Mucosa of stomach (tissue), 1 donor: ENCODE data around the gene EIF2A.
"Not testable (repeated sequence)": the region's sequence is repeated elsewhere in the genome, so short reads cannot be mapped to it uniquely, and the experiment has no call there.

ENCODE experiments used
- H3K27me3 ChIP-seq: one replicate; pipeline ENCODE4 v1.7.0; 2013; ENCODE audit warnings: mild to moderate bottlenecking, low read length; ENCODE audit not compliant: control insufficient read depth, insufficient read depth
- H3K36me3 ChIP-seq: one replicate; pipeline ENCODE4 v1.7.0; 2013; ENCODE audit warnings: low read length; ENCODE audit not compliant: control insufficient read depth, insufficient read depth
- H3K4me1 ChIP-seq: one replicate; pipeline ENCODE4 v1.7.0; 2013; ENCODE audit warnings: mild to moderate bottlenecking, low read length; ENCODE audit not compliant: control insufficient read depth, insufficient read depth
- H3K4me3 ChIP-seq: one replicate; pipeline ENCODE4 v1.7.0; 2013; ENCODE audit warnings: low read length
- H3K9ac ChIP-seq: one replicate; pipeline ENCODE4 v1.7.0; 2013; ENCODE audit warnings: mild to moderate bottlenecking, low read length, moderate library complexity
- H3K9me3 ChIP-seq: one replicate; pipeline ENCODE4 v1.7.0; 2013; ENCODE audit warnings: mild to moderate bottlenecking, low read length, moderate library complexity; ENCODE audit not compliant: control insufficient read depth
- donor health status: Pancreatic carcinoma.

The EIF2A gene

DNA sequence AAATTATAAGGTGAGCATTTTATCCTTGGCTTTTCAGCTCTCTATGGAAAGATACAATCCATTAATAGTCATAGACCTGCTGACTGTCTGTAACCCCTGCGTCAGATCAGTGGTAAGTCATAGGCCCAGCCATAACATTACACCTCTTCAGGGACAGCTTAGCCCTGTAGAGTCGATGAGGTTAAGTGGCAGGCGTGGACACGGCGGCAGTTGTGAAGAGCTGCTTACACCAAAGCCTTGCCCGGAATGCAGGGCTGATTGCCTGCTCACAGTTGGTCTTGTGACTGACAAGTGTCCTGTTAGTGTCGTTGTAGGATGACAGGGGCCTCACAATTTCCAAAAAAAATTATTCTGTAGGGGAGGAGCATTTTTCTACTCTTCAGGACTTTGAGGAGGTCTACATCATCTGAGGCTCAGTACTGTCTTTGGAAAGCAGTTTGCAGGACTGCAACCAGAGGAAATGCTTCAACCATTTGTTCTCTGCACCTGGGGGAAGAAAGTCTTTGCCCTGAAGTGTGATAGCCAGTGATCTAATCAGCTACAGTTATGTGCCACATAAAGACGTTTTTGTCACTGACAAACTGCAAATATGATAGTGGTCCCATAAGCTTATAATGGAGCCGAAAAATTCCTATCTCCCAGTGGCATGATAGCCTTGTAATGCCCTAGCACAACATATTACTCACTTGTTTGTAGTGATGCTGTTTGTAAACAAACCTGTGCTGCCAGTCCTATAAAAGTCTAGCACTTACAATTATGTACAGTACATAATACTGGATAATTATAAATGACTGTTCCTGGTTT lies 41.6 kb downstream of the EIF2A start:
- no peak overlapping the region for H3K9ac ChIP-seq
- H3K4me3 ChIP-seq: no peak overlapping the region
- H3K36me3 ChIP-seq: no peaks in the 10 kb centered on the region
- no peaks in the 10 kb centered on the region for H3K27me3 ChIP-seq
- H3K4me1 ChIP-seq: peaks cover 7% of the 10 kb centered on the region
- no peaks in the 10 kb centered on the region for H3K9me3 ChIP-seq

DNA sequence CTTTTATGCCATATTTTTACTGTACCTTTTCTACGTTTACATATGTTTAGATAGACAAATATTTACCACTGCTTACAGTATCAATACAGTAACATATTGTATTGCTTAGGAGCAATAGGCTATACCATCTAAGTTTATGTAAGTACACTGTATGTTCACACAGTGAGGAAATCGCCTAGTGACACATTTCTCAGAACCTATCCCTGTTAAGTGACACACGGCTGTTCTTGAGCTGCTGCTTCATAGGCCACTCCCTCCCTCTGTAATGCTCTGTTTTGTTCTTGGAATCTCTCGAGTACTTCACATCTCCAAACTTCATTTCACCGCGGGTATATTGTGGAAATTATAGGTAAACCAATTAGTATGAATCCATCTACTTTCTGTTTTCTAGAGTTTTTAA lies 43.2 kb downstream of the EIF2A start:
- H3K9ac ChIP-seq: no peak overlapping the region
- peaks cover 7% of the 10 kb centered on the region for H3K4me1 ChIP-seq
- H3K4me3 ChIP-seq: no peak overlapping the region
- H3K9me3 ChIP-seq: no peaks in the 10 kb centered on the region
- no peaks in the 10 kb centered on the region for H3K36me3 ChIP-seq
- no peaks in the 10 kb centered on the region for H3K27me3 ChIP-seq

DNA sequence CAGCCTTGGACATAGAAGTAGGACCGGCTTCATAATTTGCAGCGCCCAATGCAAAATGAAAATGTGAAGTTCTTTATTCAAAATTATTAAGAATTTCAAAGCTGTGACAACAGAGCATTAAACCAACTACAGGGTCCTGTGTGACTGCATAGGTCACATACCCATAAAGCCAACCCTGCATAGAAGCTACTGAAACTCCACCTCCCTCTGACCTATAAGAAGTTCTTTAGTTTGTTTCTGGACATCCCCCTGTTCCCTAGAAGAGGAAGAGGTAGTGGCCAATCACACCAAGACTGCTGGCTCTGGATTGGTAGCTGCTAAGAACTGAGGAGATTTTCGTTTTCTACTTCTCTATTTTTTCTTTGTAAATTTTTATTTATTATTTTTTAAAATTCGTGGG lies 47.6 kb downstream of the EIF2A start:
- no peaks in the 10 kb centered on the region for H3K27me3 ChIP-seq

DNA sequence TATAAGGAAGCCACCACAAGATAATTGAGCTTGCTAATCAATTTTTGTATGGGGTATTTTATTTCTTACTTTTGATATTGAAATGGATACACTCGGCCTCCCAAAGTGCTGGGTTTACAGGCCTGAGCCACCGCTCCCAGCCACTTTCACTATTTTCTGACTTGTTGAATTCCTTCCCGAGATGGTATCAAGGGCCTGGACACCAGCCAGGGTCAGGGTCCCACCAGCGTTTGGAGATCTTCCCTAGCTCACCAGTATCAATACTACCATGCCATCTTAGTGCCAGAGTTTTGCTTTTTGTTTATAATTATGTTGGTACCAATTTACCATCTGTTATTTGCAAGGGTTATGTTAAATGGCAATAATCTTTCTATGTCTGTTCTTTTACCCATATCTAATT lies 51.1 kb downstream of the EIF2A start:
- Histone ChIP-seq H3K36me3 (no peaks in the 10 kb centered on the region), H3K9me3 (no peaks in the 10 kb centered on the region), H3K4me3 (no peak overlapping the region), H3K4me1 (no peaks in the 10 kb centered on the region), H3K9ac (no peak overlapping the region), H3K27me3 (no peaks in the 10 kb centered on the region)

More for the DNA sequence above, 47.6 kb downstream of the EIF2A start:
- Histone ChIP-seq H3K36me3 (no peaks in the 10 kb centered on the region), H3K9me3 (no peaks in the 10 kb centered on the region), H3K9ac (no peak overlapping the region), H3K4me1 (peaks cover 7% of the 10 kb centered on the region), H3K4me3 (no peak overlapping the region)

DNA sequence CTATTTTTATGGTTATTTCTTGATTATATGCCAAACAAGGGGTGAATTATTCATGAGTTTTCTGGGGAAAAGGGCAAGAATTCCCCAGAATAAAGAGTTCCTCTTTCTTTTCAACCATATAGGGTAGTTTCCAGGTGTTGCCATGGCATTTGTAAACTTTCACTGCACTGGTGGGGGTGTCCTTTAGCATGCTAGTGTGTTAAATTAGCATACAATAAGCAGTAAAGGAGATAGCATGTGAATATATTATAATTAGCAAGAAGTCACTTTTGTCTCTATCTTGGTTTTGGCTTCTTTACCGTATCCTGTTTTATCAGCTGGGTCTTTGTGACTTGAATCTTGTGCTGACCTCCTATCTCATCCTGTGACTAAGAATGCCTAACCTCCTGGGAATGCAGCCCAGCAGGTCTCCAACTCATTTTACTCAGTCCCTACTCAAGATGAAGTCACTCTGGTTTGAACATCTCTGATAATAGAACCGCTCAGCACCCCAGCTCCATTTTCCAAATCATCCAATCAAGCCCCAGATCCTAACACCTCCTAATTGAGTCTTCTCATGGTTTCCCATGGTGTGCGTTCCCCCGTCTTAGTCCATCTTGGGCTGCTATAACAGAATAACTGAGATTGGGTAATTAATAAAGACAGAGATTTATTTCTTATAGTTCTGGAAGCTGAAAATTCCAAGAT lies 53.2 kb downstream of the EIF2A start:
- no peak overlapping the region for H3K9ac ChIP-seq
- peaks cover 4% of the 10 kb centered on the region for H3K4me1 ChIP-seq
- no peaks in the 10 kb centered on the region for H3K27me3 ChIP-seq
- H3K36me3 ChIP-seq: no peaks in the 10 kb centered on the region
- no peak overlapping the region for H3K4me3 ChIP-seq
- H3K9me3 ChIP-seq: no peaks in the 10 kb centered on the region

DNA sequence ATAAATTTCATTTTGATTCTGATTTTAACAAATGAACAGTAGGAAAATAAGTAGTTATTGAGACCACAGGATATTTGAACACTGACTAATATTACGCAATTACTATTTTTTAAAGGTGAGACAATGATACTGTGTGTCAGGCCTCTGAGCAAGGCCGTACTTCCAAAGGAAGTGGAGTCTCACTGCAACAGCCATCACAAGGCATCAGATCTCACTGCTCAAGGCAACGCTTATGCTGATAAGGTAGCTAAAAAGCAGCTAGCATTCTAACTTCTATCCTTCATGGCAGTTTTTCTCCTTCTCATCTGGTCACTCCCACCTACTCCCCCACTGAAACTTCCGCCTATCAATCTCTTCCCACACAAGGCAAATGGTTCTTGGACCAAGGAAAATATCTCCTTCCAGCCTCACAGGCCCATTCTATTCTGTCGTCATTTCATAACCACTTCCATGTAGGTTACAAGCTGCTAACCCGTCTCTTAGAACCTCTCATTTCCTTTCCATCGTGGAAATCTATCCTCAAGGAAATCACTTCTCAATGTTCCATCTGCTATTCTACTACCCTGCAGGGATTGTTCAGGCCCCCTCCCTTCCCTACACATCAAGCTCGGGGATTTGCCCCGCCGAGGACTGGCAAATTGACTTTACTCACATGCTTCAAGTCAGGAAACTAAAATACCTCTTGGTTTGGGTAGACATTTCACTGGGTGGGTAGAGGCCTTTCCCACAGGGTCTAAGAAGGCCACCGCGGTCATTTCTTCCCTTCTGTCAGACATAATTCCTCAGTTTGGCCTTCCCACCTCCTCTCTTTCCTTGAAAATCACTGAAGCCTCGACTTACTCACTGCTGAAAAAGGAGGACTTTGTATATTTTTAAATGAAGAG lies 54.3 kb downstream of the EIF2A start:
- H3K27me3 ChIP-seq, H3K36me3 ChIP-seq, H3K9ac ChIP-seq, H3K4me3 ChIP-seq, H3K4me1 ChIP-seq, H3K9me3 ChIP-seq: not testable (repeated sequence)

DNA sequence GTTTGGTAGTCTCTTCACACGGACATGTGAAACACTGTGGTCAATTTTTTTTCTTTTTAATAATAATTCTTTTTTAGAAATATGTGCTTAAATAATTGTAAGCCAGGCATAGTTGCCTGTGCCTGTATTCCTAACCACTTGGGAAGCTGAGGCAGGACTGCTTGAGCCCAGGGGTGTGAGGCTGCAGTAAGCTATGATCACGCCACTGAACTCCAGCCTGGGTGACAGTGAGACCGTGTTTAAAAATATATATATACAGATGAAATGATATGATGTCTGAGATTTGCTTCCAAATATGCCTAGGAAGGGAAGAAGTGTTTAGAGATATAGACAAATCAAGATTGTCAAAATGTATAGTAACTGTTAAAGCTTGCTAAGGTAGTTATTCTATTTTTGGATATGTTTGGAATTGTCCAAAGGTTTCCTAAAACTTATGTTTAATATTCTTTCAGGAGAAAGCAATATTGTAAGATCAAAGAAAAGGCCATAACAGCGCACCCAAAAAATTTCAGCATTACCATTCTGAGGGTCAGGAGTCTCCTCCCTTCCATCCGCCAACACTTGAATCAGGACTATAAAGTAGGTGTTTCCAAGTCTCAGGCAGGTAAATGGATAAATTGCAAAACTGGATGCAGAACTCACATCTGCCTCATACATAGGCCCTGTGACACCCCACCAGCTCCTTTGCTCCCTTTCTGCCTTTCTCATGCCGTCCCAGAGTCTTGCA lies 56.0 kb downstream of the EIF2A start:
- H3K4me3 ChIP-seq: peak overlapping the region; percentile 97
- peak overlapping the region; percentile 98 for H3K9ac ChIP-seq
- no peaks in the 10 kb centered on the region for H3K27me3 ChIP-seq
- peaks cover 10% of the 10 kb centered on the region for H3K4me1 ChIP-seq
- no peaks in the 10 kb centered on the region for H3K36me3 ChIP-seq
- H3K9me3 ChIP-seq: no peaks in the 10 kb centered on the region

DNA sequence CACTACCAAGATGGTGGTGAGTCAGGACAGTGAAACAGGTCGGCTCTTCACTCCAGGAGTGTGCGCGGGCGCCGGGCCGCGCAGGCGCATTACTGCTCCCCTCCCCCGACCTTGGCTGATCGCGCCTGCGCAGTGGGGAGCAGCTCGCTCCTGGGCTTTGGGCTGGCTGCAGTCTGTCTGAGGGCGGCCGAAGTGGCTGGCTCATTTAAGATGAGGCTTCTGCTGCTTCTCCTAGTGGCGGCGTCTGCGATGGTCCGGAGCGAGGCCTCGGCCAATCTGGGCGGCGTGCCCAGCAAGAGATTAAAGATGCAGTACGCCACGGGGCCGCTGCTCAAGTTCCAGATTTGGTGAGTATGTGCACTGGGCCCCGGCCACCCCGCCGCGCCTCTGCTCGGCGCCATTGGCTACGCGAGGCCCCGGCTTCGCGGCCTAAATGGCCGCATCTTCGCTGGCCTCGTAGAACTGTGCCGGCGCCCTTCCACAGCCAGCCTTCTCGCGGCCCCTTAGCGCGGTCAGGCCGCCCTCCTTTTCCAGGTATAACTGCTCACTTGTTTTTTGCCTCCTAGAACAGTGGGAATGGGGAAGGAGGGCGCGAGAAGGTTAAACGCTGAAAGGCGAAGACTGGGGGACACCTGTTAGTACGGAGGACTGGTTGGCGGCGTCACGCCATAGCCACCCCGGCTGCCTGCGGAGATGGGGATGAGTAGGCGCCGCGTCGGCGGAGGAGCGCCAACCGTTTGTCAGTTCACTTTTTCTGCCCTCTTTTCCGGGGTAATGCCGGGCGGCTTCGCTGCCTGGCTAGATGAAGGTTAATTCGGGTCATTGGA lies 56.8 kb downstream of the EIF2A start, which contains the start of gene SELENOT:
Gene SELENOT, plus strand, starts transcription at position 169 of the 827 bp plus-strand sequence. Its CDS starts 42 bp downstream, at position 211.
- peaks cover 10% of the 10 kb centered on the region for H3K4me1 ChIP-seq
- H3K9me3 ChIP-seq: no peaks in the 10 kb centered on the region

DNA sequence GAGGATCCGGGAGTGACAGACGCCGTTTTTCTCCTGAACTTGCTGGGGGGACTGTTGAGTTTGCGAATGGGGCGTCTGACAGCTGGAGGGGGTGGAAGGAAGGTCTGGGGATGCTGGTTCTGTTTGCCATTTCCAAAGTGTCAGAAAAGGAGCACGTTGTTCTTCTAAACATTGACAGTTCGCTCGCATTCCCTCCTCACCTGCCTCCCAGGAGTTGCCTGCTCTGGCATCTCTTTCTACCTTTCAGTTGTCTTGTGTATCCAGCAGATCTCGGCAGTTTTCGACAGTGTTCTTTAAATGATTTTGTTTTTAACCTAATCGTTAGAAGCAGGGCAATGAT lies 57.4 kb downstream of the EIF2A start:
- H3K4me1 ChIP-seq: peaks cover 10% of the 10 kb centered on the region
- peak overlapping the region; percentile 98 for H3K9ac ChIP-seq
- no peaks in the 10 kb centered on the region for H3K27me3 ChIP-seq
- H3K4me3 ChIP-seq: peak overlapping the region; percentile 97
- H3K9me3 ChIP-seq: no peaks in the 10 kb centered on the region
- H3K36me3 ChIP-seq: no peaks in the 10 kb centered on the region

More for the DNA sequence above, 56.8 kb downstream of the EIF2A start, which contains the start of gene SELENOT:
- H3K36me3 ChIP-seq: no peaks in the 10 kb centered on the region
- no peaks in the 10 kb centered on the region for H3K27me3 ChIP-seq
- peak within 1 kb of the TSS; percentile 98 for H3K9ac ChIP-seq
- peak within 1 kb of the TSS; percentile 97 for H3K4me3 ChIP-seq

DNA sequence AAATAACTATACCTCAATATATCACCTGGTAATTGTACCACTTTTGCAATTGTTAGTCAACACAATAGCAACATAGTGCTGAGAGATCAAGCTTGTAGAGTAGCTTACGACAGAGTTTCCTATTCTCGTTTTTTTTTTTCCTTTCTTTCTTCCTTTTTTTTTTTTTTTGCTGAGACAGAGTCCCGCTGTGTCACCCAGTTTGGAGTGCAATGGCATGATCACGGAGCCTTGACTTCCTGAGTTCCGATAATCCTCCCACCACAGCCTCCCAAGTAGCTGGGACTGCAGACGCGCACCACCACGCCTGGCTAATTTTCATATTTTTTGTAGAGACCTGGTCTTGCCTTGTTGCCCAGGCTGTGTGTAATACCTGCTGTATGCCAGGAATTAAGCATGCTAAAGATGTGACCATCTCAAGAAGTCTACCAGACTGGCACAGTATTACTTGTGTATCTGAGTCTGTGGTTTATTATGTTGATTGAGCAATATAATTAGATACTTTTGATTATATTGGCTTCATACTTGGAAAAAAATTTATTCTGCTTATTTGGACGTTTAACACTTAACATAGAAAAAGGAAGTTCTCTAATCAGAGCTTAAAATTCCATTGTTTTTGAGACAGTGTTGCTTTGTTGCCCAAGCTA lies 59.5 kb downstream of the EIF2A start:
- Histone ChIP-seq H3K4me1 (peaks cover 15% of the 10 kb centered on the region), H3K27me3 (no peaks in the 10 kb centered on the region), H3K9me3 (no peaks in the 10 kb centered on the region), H3K4me3 (no peak overlapping the region), H3K36me3 (no peaks in the 10 kb centered on the region), H3K9ac (no peak overlapping the region)
